Cardiac fibroblast (primary cell): Measurements from ENCODE around the gene TOP1.

ENCODE experiments used
- DNase-seq, 2 donors: peaks; one replicate each; pipeline versions ENCODE4 v3.0.0 to v3.0.0-alpha.2; 2010; ENCODE audit warnings: low read depth in 2 of 2
- H3K4me3 ChIP-seq, 2 donors: replicated peaks in 1 of 2; 1 replicate in 1 of 2; 2 replicates in 1 of 2; pipeline ENCODE4 v1.5.1; 2011; ENCODE audit warnings: low read depth in 2 of 2, low read length in 2 of 2, mild to moderate bottlenecking in 2 of 2, moderate library complexity in 1 of 2
- TF ChIP-seq, protein P1 (sequence below): IDR thresholded peaks from one replicate; pipeline ENCODE4 v1.5.1; 2011; ENCODE audit warnings: low read depth, mild to moderate bottlenecking, low read length, inconsistent platforms

Gene TOP1

DNA sequence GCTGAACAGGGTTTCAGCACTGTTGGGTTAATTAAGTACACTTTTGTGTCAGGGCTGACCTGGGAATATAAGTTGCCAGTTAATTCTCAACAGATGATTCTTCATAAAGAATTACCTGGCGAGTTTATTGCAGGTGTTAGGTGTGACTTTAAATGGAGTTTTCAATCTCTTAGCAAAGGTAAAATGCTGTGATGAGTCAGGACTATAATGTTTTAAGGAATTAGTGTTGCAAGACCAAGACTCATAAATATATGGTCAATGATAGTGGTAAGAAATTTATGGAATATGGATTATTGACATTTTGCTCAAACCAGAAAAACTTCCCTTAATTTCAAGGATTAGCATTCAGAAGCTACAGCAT lies 58.7 kb downstream of the TOP1 start:
- H3K4me3 ChIP-seq: no peak overlapping the region
- TF ChIP-seq, protein P1, sequence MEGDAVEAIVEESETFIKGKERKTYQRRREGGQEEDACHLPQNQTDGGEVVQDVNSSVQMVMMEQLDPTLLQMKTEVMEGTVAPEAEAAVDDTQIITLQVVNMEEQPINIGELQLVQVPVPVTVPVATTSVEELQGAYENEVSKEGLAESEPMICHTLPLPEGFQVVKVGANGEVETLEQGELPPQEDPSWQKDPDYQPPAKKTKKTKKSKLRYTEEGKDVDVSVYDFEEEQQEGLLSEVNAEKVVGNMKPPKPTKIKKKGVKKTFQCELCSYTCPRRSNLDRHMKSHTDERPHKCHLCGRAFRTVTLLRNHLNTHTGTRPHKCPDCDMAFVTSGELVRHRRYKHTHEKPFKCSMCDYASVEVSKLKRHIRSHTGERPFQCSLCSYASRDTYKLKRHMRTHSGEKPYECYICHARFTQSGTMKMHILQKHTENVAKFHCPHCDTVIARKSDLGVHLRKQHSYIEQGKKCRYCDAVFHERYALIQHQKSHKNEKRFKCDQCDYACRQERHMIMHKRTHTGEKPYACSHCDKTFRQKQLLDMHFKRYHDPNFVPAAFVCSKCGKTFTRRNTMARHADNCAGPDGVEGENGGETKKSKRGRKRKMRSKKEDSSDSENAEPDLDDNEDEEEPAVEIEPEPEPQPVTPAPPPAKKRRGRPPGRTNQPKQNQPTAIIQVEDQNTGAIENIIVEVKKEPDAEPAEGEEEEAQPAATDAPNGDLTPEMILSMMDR: no peak
- no peak for DNase-seq

DNA sequence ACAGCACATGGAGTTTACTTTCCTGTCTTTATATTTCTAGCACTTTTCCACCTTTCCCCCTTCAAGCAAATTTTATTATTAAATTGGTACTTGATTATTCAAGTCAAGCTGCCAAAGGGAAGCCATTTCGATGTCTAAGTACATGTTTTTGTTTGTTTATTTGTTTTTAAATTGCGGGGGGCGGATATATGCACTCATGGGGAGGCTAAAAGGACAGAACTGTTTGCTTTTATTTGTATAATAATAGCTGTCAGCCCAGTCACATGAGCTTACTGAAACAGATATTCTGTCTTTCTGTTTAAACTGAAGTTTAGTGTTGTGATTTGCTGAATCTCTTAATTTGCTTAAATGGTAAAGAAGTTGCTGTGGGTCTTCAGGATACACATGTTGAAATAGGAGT lies 59.2 kb downstream of the TOP1 start:
- DNase-seq: no peak
- no peak overlapping the region for H3K4me3 ChIP-seq
- TF ChIP-seq, protein P1: no peak

DNA sequence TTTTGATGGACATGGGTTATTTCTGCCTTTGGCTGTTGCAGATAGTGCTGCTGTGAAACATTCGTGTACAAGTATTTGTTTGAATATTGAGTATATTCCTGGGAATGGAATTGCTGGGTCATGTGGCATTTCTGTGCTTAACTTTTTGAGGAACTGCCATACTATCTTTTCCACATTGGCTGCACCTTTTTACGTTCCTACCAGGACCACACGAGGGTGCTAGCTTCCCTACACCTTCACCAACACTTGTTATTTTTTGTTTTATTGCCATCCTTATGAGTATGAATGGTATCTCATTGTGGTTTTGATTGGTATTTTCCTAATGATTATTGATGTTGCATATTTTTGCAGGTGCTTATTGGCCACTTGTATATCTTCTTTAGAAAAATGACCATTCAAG lies 60.9 kb downstream of the TOP1 start:
- H3K4me3 ChIP-seq: no peak overlapping the region
- TF ChIP-seq, protein P1: no peak
- DNase-seq: no peak

DNA sequence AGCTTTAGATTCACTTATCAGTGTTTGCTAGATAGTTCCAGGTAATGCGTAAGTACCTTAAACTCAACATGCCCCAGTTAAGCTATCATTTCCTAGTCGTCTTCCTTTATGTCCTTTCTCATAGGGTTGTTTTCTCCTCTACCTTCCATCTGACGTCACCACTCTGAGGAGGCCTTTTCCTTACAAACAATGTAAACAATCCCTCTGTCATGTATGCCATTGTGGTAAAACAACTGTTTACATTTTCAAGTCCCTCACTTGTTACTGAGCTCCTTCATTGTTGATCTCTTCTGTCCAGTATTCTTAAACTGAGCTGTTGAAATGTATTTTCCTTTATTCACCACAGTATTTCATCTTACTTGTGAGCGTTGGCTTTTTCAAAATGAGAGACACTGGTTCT lies 63.3 kb downstream of the TOP1 start:
- TF ChIP-seq, protein P1: no peak
- no peak for DNase-seq
- no peak overlapping the region for H3K4me3 ChIP-seq

DNA sequence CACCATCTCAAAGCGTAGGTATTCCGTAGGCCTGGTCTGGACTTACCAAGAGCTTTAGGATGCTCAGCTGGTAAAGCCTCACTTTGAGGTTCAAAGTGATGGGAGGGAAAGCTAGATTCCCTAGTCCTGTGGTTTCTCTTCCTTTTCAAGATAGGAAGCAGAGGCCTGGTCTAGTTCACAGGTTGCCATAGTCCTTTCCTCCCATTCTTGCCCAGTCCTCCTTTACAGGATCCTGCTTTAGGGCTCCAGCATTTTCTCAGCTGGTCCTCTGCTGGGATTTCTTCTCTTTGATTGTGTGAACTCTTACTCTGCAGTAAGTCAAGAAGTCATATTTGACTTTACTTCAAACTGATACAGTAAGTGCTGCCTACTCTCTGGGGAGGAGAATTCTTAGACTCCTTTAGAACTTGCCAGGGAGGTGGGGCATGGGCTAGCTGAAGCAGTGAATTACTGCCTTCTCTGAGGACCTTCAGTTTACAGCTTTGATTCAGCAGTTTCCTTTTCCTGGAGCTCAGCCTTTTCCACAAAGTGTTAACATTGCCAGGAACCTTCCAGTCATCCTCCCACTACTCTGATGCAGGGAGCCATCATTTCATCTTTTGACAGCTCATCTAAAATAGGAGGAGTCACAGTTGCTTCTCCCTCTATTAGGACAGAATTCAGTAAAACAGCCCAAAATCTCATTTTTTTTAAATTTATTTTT lies 65.9 kb downstream of the TOP1 start:
- DNase-seq: peak in 1 of 2 donors; percentile 46
- H3K4me3 ChIP-seq: no peak overlapping the region
- TF ChIP-seq, protein P1: no peak

DNA sequence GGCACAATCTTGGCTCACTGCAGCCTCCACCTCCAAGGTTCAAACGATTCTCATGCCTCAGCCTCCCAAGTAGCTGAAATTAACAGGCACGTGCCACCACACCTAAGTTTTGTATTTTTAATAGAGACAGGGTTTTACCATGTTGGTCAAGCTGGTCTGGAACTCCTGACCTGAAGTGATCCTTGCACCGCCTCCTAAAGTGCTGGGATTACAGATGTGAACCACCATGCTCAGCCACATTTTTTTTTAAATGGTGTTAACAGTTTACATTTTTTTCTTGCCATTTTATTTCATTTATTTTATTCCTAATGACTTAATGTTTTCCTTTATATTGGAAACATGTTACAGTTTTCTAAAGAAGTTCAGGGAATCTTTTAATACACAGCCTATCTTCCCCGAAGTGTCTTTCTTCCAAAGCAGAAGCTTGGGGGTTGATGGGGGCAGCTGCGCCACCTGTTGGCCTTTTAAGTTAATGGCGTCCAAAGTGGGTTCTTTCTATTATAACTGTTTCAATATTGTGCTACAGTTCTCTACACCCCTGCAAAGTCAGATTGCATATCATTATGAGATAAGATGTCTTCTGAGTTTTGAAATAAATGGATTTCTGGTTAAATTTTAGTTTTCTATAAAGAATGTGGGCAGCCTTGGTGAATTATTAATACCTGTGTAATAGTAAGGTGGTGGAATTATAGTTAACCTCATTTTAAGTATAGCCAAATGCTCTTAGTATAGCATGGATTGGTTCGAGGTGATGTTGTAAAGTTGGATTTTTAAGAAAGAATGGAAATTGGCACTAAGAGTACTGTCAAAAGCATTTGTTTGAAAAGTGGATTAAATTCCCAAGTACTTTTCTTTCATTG lies 66.7 kb downstream of the TOP1 start:
- peak; percentile 74 to 77 for DNase-seq
- H3K4me3 ChIP-seq: no peak overlapping the region
- TF ChIP-seq, protein P1: peak; percentile 81
